Pancreas (tissue), 10 donors: ENCODE results near the gene PC. TPM values are rescaled to one million over a fixed set of nuclear protein-coding genes. Genes with fewer than 3 reads are reported as not detected.

ENCODE experiments used
- ATAC-seq, 4 donors: fragments of 200-7000 bp; cut with Tn5 transposase; one replicate each; pipeline versions ENCODE4 v1.8.0 to v1.9.1; 2020; ENCODE audit warnings: mild to moderate bottlenecking in 4 of 4, moderate library complexity in 4 of 4
- DNase-seq, 6 donors: peaks; one replicate each; pipeline ENCODE4 v3.0.0-alpha.2; 2020
- FAIRE-seq: peaks from 2 replicates; lab custom pipeline; 2012; peaks lifted over from hg19 to GRCh38; lab: Jason Lieb, UNC
- H3K27ac ChIP-seq, 4 donors: fragments of 200-600 bp; sonication (generic); 1 replicate in 3 of 4; 2 replicates in 1 of 4; pipeline versions ENCODE4 v1.5.0 to v1.8.0; 2020
- H3K27me3 ChIP-seq, 4 donors: fragments of 200-600 bp; one replicate each; pipeline ENCODE4 v1.8.0; 2021
- H3K36me3 ChIP-seq, 3 donors: fragments of 200-600 bp; sonication (generic) in 1 of 3; one replicate each; pipeline versions ENCODE4 v1.5.0 to v1.8.0; 2020 to 2021
- H3K4me1 ChIP-seq, 3 donors: fragments of 200-600 bp; one replicate each; pipeline ENCODE4 v1.8.0; 2021
- H3K4me3 ChIP-seq, 4 donors: fragments of 200-600 bp; sonication (generic) in 2 of 4; one replicate each; pipeline versions ENCODE4 v1.5.0 to v1.8.0; 2020 to 2021
- H3K9me3 ChIP-seq, 4 donors: fragments of 200-600 bp; one replicate each; pipeline ENCODE4 v1.8.0; 2021
- WGBS, 2 donors: extraction: QIAGEN DNeasy Blood & Tissue Kit; methylation state at CpG; one replicate each; pipeline ENCODE4 v1.1.7; 2013; 5-methylcytosine and 5-hydroxymethylcytosine counted together
- intact Hi-C, 3 donors: fragments of 100-400 bp; cut with DNase I; formaldehyde crosslinking; loops; one replicate each; pipeline versions ENCODE4 v1.11.1 to v1.14.2; 2022
- polyA plus RNA-seq, 2 donors: library from polyadenylated mRNA; stranded (reverse); fragments of 200-250 nt; gene quantifications; one replicate each; pipeline ENCODE4 v1.2.3, GENCODE V29; 2013
- total RNA-seq, 6 donors: library from RNA; stranded (reverse); fragmentation: NEBNext Ultra II Directional in 4 of 6; extraction: Animal tissue kit (Norgen Biotek cat#: 25700) in 4 of 6; gene quantifications; one replicate each; pipeline versions ENCODE4 v1.2.1 to v1.2.4, GENCODE V29; 2021 to 2023
- TF ChIP-seq, protein P1 (sequence below), 4 donors: fragments of 200-600 bp; sonication (generic) in 3 of 4; IDR thresholded peaks; one replicate each; pipeline versions ENCODE4 v1.5.0 to v1.8.0; 2021; ENCODE audit warnings: antibody characterized with exemption in 4 of 4
- donor health status: healthy with polysubstance abuse.
- donor health status: DM: no; HTN: no; CAD: no; lungs with moderate emphysema.
- donor health status: DM: no; HTN: no; CAD: no.
- donor health status: control.
- donor health status: control.
- donor health status: Bipolar disorder and iron deficiency.
- donor health status: DM: yes; HTN: yes; CAD: no.
- donor health status: DM: no; HTN: no; CAD: no.
- donor health status: DM: no; HTN: no; CAD: no.
- donor health status: DM: yes; HTN: yes; CAD: no.

Gene PC
- total and polyA plus RNA-seq, 8 donors: 4.1 to 16.0 (median 10.4) TPM

DNA sequence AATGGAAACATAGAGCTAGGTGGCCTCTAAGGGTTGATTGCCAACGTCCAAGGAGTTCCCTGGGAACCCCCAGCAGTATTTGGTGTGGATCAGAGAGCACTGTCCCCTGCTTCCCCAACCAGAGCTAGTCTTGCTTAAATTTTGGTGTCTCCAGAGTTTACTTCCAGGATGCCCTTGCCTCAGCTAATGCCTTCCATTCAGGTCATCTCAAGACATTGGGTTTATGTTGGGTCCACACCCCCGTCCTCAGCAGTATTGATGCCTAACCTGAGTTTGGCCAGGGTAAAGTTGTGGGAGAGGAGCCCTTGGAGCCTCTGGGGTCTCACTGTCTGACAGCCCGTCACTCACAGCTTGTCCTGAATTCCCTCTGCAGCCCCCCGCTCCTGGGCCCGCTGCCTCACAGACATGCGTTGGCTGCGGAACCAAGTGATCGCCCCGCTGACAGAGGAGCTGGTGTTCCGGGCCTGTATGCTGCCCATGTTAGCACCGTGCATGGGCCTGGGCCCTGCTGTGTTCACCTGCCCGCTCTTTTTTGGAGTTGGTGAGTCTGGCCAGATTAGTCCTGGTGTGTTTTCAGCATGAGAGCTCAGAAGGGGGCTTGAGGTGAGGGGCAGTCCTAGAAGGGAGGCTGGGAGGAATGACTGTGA is 113.6 kb downstream of the PC start:
- TF ChIP-seq, protein P1, sequence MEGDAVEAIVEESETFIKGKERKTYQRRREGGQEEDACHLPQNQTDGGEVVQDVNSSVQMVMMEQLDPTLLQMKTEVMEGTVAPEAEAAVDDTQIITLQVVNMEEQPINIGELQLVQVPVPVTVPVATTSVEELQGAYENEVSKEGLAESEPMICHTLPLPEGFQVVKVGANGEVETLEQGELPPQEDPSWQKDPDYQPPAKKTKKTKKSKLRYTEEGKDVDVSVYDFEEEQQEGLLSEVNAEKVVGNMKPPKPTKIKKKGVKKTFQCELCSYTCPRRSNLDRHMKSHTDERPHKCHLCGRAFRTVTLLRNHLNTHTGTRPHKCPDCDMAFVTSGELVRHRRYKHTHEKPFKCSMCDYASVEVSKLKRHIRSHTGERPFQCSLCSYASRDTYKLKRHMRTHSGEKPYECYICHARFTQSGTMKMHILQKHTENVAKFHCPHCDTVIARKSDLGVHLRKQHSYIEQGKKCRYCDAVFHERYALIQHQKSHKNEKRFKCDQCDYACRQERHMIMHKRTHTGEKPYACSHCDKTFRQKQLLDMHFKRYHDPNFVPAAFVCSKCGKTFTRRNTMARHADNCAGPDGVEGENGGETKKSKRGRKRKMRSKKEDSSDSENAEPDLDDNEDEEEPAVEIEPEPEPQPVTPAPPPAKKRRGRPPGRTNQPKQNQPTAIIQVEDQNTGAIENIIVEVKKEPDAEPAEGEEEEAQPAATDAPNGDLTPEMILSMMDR (IDR thresholded peaks at IDR 0.05): no peak
- 83 to 88% methylated on average over 12 of the region's 12 CpGs for WGBS, 2 donors
- peak in 3 of 6 donors; percentile 23 to 68 (median 33) for DNase-seq
- peaks cover 7 to 18% (median 13%) of the 10 kb centered on the region in 3 donors for H3K4me1 ChIP-seq
- H3K27me3 ChIP-seq: no peaks in the 10 kb centered on the region
- ATAC-seq: no peak
- H3K36me3 ChIP-seq: peaks cover 0 to 10% (median 0%) of the 10 kb centered on the region in 3 donors
- intact Hi-C loops: loop anchor here in 1 of 3 donors (5.0 kb wide), 1 partner anchor 152 kb away; no protein-coding TSS in a partner anchor
- no peak for FAIRE-seq
- peak overlapping the region in 2 of 4 donors; percentile 80 to 99 for H3K4me3 ChIP-seq
- H3K27ac ChIP-seq: no peak overlapping the region
- no peaks in the 10 kb centered on the region for H3K9me3 ChIP-seq

GRCh38 chr11:66843776-66844495 is 114.2 kb downstream of the PC start:
- Histone ChIP-seq H3K4me3 (peak overlapping the region; percentile 72 to 99 (median 90)), H3K36me3 (peaks cover 0 to 17% (median 0%) of the 10 kb centered on the region in 3 donors), H3K4me1 (peaks cover 7 to 18% (median 13%) of the 10 kb centered on the region in 3 donors), H3K27me3 (no peaks in the 10 kb centered on the region), H3K27ac (peak overlapping the region; percentile 84 to 96 (median 90)), H3K9me3 (no peaks in the 10 kb centered on the region)
- DNase-seq (peak in 1 of 6 donors; percentile 62), ATAC-seq (peak in 1 of 4 donors; percentile 29), FAIRE-seq (no peak)
- TF ChIP-seq, protein P1 (IDR thresholded peaks at IDR 0.05): no peak
- WGBS, 2 donors: 9 to 11% methylated on average over 16 of the region's 16 CpGs
- intact Hi-C loops: loop anchor here in 1 of 3 donors (5.0 kb wide), 1 partner anchor 152 kb away; no protein-coding TSS in a partner anchor

DNA sequence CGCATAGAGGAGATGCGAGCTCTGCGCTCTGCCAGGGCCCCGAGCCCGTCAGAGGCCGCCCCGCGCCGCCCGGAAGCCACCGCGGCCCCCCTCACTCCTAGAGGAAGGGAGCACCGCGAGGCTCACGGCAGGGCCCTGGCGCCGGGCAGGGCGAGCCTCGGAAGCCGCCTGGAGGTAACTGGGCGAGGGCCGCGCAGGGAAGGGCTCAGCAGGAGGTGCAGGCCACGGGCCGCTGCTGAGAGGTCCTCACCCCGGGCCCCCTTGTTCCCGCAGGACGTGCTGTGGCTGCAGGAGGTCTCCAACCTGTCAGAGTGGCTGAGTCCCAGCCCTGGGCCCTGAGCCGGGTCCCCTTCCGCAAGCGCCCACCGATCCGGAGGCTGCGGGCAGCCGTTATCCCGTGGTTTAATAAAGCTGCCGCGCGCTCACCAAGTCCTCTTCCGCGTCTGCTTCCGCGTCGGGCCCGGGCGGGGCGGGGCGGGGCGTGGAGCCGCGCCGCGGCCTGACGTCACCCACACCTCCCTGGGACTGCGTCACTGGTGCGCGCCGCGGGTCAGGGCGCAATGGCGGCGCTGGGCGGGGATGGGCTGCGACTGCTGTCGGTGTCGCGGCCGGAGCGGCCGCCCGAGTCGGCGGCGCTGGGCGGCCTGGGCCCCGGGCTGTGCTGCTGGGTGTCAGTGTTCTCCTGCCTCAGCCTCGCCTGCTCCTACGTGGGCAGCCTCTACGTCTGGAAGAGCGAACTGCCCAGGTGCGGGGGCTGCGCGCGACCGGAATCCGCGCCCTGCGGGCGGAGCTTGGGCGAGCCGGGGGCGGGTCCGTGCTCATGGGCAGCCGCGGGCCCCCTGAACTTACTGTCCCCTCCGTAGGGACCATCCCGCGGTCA is 115.0 kb downstream of the PC start, which contains the start of gene RCE1:
RCE1 (plus strand) TSS at position 546 of the 880 bp plus-strand sequence; CDS start at position 561, 15 bp downstream.
- DNase-seq: peak; percentile 83 to 98 (median 94)
- Histone ChIP-seq H3K27me3 (no peaks in the 10 kb centered on the region), H3K36me3 (peaks cover 0 to 17% (median 0%) of the 10 kb centered on the region in 3 donors), H3K9me3 (no peaks in the 10 kb centered on the region), H3K4me3 (peak within 1 kb of the TSS; percentile 72 to 99 (median 90)), H3K27ac (peak within 1 kb of the TSS; percentile 84 to 96 (median 90)), H3K4me1 (peaks cover 7 to 18% (median 13%) of the 10 kb centered on the region in 3 donors)
- WGBS, 2 donors: 0% methylated on average over 55 to 98 of the region's 98 CpGs
- intact Hi-C loops: loop anchor here in 1 of 3 donors (5.0 kb wide), 1 partner anchor 151 kb away; no protein-coding TSS in a partner anchor
- TF ChIP-seq, protein P1 (IDR thresholded peaks at IDR 0.05): no peak
- peak; percentile 95 to 98 (median 98) for ATAC-seq
- no peak for FAIRE-seq

GRCh38 chr11:66842501-66842895 is 115.7 kb downstream of the PC start:
- H3K9me3 ChIP-seq: no peaks in the 10 kb centered on the region
- ATAC-seq (peak in 1 of 4 donors; percentile 2), DNase-seq (peak in 1 of 6 donors; percentile 28), FAIRE-seq (no peak)
- peaks cover 7 to 18% (median 13%) of the 10 kb centered on the region in 3 donors for H3K4me1 ChIP-seq
- 1 to 3% methylated on average over 11 of the region's 11 CpGs for WGBS, 2 donors
- H3K27ac ChIP-seq: peak overlapping the region; percentile 84 to 96 (median 90)
- H3K4me3 ChIP-seq: peak overlapping the region; percentile 72 to 99 (median 90)
- intact Hi-C loops: loop anchor here in 1 of 3 donors (5.0 kb wide), 1 partner anchor 150 kb away; no protein-coding TSS in a partner anchor
- H3K27me3 ChIP-seq: no peaks in the 10 kb centered on the region
- TF ChIP-seq, protein P1 (IDR thresholded peaks at IDR 0.05): no peak
- peaks cover 0 to 17% (median 0%) of the 10 kb centered on the region in 3 donors for H3K36me3 ChIP-seq
